ENCODE results near the gene GRID2. TPM values are rescaled to one million over a fixed set of nuclear protein-coding genes. Genes with fewer than 3 reads are reported as not detected.

The GRID2 gene
- total RNA-seq, 2 donors from 2014 or later, result not detected

GRCh38 chr4:92566269-92566668 is 262.5 kb downstream of the GRID2 start:
- Histone ChIP-seq H3K9me3 (no peaks in the 10 kb centered on the region), H3K27me3 (no peaks in the 10 kb centered on the region), H3K36me3 (no peaks in the 10 kb centered on the region), H3K4me1 (no peaks in the 10 kb centered on the region), H3K4me3 (no peak overlapping the region), H3K27ac (no peak overlapping the region), H3K9ac (ENCODE audit: low read depth in 2 of 2, low read length in 2 of 2) (no peak overlapping the region)
- intact Hi-C loops (cut with DNase I), result no loop called here
- TF ChIP-seq, protein P1, sequence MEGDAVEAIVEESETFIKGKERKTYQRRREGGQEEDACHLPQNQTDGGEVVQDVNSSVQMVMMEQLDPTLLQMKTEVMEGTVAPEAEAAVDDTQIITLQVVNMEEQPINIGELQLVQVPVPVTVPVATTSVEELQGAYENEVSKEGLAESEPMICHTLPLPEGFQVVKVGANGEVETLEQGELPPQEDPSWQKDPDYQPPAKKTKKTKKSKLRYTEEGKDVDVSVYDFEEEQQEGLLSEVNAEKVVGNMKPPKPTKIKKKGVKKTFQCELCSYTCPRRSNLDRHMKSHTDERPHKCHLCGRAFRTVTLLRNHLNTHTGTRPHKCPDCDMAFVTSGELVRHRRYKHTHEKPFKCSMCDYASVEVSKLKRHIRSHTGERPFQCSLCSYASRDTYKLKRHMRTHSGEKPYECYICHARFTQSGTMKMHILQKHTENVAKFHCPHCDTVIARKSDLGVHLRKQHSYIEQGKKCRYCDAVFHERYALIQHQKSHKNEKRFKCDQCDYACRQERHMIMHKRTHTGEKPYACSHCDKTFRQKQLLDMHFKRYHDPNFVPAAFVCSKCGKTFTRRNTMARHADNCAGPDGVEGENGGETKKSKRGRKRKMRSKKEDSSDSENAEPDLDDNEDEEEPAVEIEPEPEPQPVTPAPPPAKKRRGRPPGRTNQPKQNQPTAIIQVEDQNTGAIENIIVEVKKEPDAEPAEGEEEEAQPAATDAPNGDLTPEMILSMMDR (IDR thresholded peaks at IDR 0.05), result no peak
- no peak for DNase-seq

DNA sequence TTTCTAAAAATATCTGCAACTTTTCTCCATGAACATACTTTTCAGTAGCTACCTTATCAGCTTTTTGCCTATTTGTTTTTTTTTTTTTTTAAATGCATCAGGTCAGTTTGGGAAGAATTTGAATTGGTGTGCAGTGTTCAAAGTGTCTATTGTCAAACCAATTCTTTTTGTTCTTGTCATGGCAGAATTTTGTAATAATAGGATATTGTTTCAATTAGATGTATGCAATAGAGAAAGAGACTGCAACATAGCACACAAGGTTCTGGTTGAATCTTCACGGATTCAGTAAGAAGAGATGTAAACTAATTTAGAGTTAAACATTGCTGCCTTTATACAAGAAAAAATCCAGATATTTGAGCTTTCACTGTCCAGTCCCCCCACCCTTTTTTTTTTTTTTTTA is 277.1 kb downstream of the GRID2 start:
- no peaks in the 10 kb centered on the region for H3K4me1 ChIP-seq
- intact Hi-C loops (cut with DNase I), result no loop called here
- no peaks in the 10 kb centered on the region for H3K9me3 ChIP-seq
- H3K36me3 ChIP-seq, result no peaks in the 10 kb centered on the region
- H3K27ac ChIP-seq, result no peak overlapping the region
- H3K27me3 ChIP-seq, result no peaks in the 10 kb centered on the region
- DNase-seq, result no peak
- TF ChIP-seq, protein P1 (IDR thresholded peaks at IDR 0.05), result no peak
- no peak overlapping the region for H3K9ac ChIP-seq (ENCODE audit: low read depth in 2 of 2, low read length in 2 of 2)
- H3K4me3 ChIP-seq, result no peak overlapping the region

DNA sequence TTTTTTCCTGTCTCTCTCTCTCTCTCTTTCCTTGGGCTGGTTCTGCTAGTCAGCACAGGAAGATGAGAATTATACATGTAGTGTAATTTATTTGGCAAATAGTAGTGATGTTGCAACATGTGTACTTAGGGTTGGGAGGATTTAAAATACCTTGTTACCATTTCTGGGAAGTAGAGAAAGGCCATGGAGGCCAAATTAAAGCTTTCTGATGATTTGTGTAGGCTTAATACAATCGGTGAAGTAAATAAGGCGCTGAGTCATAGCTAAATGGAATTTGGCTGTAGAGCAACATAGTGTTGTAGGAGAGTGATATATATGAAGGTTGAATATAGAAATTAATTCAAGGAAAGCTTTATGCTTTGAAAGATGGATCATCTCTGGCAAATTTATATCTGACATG is 295.3 kb downstream of the GRID2 start:
- no peak for DNase-seq
- Histone ChIP-seq H3K4me1 (no peaks in the 10 kb centered on the region), H3K27me3 (no peaks in the 10 kb centered on the region), H3K4me3 (no peak overlapping the region), H3K9me3 (no peaks in the 10 kb centered on the region), H3K27ac (no peak overlapping the region), H3K36me3 (no peaks in the 10 kb centered on the region), H3K9ac (ENCODE audit: low read depth in 2 of 2, low read length in 2 of 2) (no peak overlapping the region)
- TF ChIP-seq, protein P1 (IDR thresholded peaks at IDR 0.05), result no peak
- intact Hi-C loops (cut with DNase I), result no loop called here

DNA sequence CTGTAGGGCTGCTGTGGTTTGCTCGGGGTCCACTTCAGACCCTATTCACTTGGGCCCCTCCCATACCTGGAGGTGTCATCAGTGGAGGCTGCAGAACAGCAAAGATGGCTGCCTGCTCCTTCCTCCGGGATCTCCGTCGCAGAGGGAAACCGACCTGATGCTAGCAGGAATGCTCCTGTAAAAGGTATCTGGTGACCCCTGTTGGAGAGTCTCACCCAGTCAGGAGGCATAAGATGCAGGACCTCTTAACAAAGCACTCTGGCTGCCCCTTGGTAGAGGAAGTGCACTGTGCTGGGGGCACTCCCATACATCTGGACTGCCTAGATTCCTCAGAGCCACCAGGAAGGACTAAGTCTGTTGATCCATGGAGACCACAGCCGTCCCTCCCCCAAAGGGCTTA is 296.9 kb downstream of the GRID2 start:
- Histone ChIP-seq H3K4me1 (no peaks in the 10 kb centered on the region), H3K9ac (ENCODE audit: low read depth in 2 of 2, low read length in 2 of 2) (no peak overlapping the region), H3K9me3 (no peaks in the 10 kb centered on the region), H3K27ac (no peak overlapping the region), H3K27me3 (no peaks in the 10 kb centered on the region), H3K4me3 (no peak overlapping the region), H3K36me3 (no peaks in the 10 kb centered on the region)
- TF ChIP-seq, protein P1 (IDR thresholded peaks at IDR 0.05), result no peak
- no peak for DNase-seq
- intact Hi-C loops (cut with DNase I), result no loop called here

GRCh38 chr4:92606227-92606626 is 302.5 kb downstream of the GRID2 start:
- H3K4me1 ChIP-seq, result no peaks in the 10 kb centered on the region
- no peaks in the 10 kb centered on the region for H3K27me3 ChIP-seq
- H3K27ac ChIP-seq, result no peak overlapping the region
- TF ChIP-seq, protein P1 (IDR thresholded peaks at IDR 0.05), result no peak
- no peak overlapping the region for H3K4me3 ChIP-seq
- no peak overlapping the region for H3K9ac ChIP-seq (ENCODE audit: low read depth in 2 of 2, low read length in 2 of 2)
- H3K36me3 ChIP-seq, result no peaks in the 10 kb centered on the region
- H3K9me3 ChIP-seq, result no peaks in the 10 kb centered on the region
- intact Hi-C loops (cut with DNase I), result no loop called here
- no peak for DNase-seq

- Histone ChIP-seq H3K4me1 (no peaks in the 10 kb centered on the region), H3K9ac (ENCODE audit: low read depth in 2 of 2, low read length in 2 of 2) (no peak overlapping the region), H3K36me3 (no peaks in the 10 kb centered on the region), H3K27ac (no peak overlapping the region), H3K9me3 (no peaks in the 10 kb centered on the region), H3K27me3 (no peaks in the 10 kb centered on the region), H3K4me3 (no peak overlapping the region)
- intact Hi-C loops (cut with DNase I), result no loop called here
- TF ChIP-seq, protein P1 (IDR thresholded peaks at IDR 0.05), result no peak
- no peak for DNase-seq
These were observed 311.3 kb downstream of the GRID2 start for GRCh38 chr4:92615049-92615448.
